Femur (tissue), 1 donor: Measurements from ENCODE around the gene DCUN1D4.
A peak's percentile ranks its signal among the peaks of the same experiment; 100 is the strongest.

Experiments used
- DNase-seq: peaks from one replicate; pipeline ENCODE4 v3.0.0-alpha.2; 2017

DCUN1D4 gene

DNA sequence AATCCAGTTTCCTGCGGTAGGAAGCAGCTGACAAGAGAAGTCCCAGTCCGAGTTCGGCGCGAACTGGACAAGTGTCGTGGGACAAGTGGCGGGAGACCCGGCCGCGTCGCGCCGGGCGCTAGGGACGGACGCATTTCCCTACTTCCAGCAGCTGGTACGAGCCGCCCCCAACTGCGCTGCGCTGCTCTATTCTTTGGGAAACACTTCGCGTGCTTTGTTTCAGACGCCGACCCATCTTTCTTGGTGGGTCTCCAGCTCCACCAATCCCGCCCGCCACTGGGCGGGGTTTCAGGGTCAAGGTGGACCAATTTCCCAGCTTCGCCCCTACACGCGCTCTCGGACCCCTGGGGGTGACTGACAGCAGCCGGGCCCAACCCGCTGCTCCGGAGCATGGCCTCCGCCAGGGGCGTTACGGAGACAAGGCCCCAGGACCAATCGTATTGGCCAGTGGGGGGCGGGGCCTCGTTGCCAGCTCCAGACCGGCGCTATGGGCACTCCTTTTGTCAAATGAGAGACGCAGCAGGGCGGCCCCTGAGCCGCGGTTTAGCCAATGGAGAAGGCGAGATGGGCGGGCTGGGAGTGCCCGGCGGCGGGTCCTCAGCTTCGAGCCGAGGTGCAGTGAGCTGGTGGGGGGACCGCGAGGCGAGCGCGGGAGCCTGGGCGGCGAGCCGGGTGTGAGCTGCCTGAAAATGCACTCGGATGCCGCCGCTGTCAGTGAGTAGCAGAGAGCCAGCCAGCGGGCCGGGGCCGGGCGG lies at the start of gene DCUN1D4:
TSS of gene DCUN1D4 (plus strand) at position 600 of the 755 bp plus-strand sequence. CDS start at position 690, 90 bp downstream.
- DNase-seq, result peak; percentile 100

GRCh38 chr4:51820443-51821234 lies 22.3 kb upstream of the DCUN1D4 start:
- no peak for DNase-seq

GRCh38 chr4:51825341-51825740 lies 17.6 kb upstream of the DCUN1D4 start:
- no peak for DNase-seq

DNA sequence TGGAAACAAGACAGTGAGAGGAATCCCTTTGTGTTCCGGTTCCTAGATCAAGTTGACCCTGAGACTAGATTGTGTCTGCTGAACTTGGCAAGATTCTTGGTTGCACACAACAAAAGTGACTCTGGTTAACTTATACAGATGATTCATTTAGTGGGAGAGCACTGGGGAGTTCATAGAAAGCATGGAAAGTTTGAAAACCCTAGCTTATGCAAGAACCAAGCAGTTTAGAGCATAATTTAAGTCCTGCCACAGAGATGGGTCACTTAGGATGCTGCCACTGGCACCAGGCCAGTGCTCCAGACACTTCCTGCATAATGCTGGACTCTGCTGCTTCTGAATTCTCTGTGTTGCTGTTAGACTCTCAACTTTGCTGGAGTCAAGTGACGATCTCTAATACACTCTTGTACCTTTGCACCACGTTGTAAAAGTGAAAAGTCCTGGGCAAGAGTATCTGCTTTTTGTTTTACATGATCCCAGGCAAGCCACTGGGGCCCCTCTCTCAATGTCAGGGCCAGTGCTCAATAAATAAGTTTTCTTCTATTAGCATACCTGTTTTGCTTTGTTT lies 12.7 kb upstream of the DCUN1D4 start:
- DNase-seq, result no peak

- DNase-seq, result peak; percentile 64
Measured at GRCh38 chr4:51831133-51831532, 11.8 kb upstream of the DCUN1D4 start.

GRCh38 chr4:51833236-51833635 lies 9.7 kb upstream of the DCUN1D4 start:
- DNase-seq, result no peak

GRCh38 chr4:51835079-51835478 lies 7.9 kb upstream of the DCUN1D4 start:
- no peak for DNase-seq

- no peak for DNase-seq
Measured at GRCh38 chr4:51835855-51836254, 7.1 kb upstream of the DCUN1D4 start.

- DNase-seq, result no peak
Measured at GRCh38 chr4:51836549-51836948, 6.4 kb upstream of the DCUN1D4 start.

- no peak for DNase-seq
Measured at GRCh38 chr4:51840781-51841180, 2.2 kb upstream of the DCUN1D4 start.

GRCh38 chr4:51842167-51842553 lies 793 bp upstream of the DCUN1D4 start:
- DNase-seq, result peak; percentile 35

- peak; percentile 76 for DNase-seq
Measured at GRCh38 chr4:51843309-51844152, 578 bp downstream of the DCUN1D4 start.

- peak; percentile 94 for DNase-seq
Measured at GRCh38 chr4:51844153-51845054, 1.5 kb downstream of the DCUN1D4 start.

- no peak for DNase-seq
Measured at GRCh38 chr4:51845055-51845426, 2.1 kb downstream of the DCUN1D4 start.

GRCh38 chr4:51845711-51846110 lies 2.8 kb downstream of the DCUN1D4 start:
- DNase-seq, result no peak

DNA sequence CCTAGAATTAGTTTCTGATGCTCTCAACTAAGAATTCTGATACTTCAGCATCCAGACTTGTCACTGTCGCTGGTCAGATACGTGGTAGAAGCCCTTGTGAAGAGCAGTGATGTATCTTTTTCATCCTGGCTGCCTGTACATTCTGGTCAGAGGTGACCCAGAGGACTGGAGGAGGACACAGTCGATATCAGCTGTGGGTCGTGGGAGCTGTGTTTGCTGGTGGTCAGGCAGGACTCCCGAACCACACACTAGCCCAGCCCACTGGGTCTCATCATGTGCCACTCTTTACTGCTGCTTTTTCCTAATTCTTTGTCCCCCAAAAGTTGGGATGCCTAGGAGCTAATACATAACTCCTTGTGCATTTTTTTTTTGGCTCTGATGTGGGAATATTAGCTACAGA lies 6.5 kb downstream of the DCUN1D4 start:
- no peak for DNase-seq

GRCh38 chr4:51850294-51850693 lies 7.3 kb downstream of the DCUN1D4 start:
- no peak for DNase-seq

DNA sequence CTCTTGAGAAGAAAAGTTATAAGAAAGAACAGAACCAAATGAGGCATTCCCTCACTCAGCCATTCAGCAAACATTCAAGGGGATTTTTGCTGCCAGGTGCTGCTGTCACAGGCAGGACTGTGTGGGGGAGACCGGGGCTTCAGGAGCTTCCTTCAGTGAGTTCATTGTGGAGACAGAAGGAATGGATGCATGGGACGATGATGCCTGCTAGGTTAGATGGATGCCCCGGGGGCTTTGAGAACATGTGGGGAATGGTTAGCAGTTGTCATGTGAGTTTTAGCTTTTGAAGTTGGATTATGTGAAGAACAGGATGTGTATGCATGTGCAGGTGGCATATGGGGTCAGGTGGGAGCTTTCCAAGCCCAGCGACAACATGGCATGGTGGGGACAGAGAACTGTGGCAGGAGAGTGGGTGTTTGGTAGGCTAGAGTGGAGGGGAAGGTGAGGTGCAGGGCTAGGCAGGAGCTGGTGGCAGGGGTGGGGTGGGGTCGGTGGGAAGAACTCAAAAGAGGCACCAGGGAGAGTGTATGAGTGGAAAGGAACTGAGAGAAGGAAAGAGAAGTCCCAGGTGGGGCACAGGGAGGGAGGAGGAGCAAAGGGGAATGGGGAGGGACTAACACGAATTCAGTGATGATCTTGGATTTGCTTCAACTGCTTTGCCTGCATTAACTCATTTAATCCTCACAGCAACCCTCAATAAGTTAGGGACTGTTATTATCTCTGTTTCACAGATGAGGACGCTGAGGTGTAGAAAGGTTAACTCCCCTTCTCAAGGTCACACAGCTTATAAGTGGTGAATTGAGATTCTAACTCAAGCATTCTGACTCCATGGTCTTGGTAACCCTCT lies 8.4 kb downstream of the DCUN1D4 start:
- DNase-seq, result no peak

DNA sequence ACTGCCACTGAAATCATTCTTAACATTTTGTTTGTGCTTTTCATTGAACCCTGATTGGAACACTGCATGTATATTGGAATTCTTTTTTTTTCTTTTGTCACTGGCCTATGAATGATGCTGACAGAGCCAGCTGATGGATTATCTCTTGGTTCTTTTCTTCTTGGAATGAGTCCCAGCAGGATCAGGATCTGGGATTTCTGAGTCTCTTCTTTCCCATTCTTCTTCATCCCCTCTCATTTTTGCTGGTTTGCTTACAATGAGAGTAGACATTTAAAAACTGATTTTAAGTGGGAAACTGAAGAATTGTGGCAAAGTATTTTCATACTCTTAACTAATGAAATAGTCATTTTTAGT lies 9.0 kb downstream of the DCUN1D4 start:
- DNase-seq, result no peak

DNA sequence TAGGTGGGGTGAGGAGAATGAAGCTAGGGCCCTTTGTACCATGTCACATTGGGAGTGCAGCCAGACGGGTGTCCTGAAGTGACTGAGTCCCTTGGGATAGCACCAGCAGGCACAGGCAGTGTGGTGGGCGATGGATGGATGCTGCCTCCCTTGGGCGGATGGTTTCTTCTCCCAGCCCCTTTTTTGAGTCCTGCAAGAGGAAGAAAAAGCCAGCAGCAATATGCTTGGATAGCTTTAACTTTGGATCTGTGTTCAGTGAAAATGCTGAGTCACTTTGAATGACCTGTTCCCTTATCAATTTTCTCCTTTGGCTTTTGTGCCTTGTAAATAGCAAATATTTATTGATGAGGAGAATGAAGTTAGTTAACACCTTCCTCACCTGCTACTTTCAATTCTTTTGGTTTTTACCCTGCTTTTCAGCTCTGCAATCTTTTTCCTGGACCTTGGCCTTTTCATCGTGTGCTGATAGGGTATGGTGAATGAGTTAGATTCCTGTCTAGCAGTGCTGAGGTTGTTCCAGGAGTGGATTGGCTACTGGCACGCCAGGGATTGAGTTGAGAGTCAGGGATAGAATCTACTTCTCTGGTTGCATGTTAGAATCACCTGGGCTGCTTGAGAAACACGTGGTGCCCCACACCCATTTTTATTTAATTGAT lies 10.2 kb downstream of the DCUN1D4 start:
- DNase-seq, result no peak
